Neural progenitor cell (in vitro differentiated cells): ENCODE data around the gene GALNTL6. TPM values are rescaled to one million over a fixed set of nuclear protein-coding genes. Genes with fewer than 3 reads are reported as not detected.
"Not testable (repeated sequence)": the region's sequence is repeated elsewhere in the genome, so short reads cannot be mapped to it uniquely, and the experiment has no call there.

Experiments
- DNase-seq: peaks from one replicate; pipeline ENCODE4 v3.0.0-alpha.2; 2016; ENCODE audit warnings: low spot score
- H2AFZ ChIP-seq: fragments of 200-600 bp; sonication (generic); replicated peaks from 2 replicates; pipeline ENCODE4 v1.6.1; 2016; ENCODE audit warnings: antibody characterized with exemption
- H3F3A ChIP-seq: fragments of 200-600 bp; sonication (generic); 2 replicates; pipeline ENCODE4 v1.6.1; 2016; ENCODE audit warnings: antibody characterized with exemption, low read depth
- H3K27ac ChIP-seq: fragments of 200-600 bp; sonication (generic); 2 replicates; pipeline ENCODE4 v1.5.1; 2016; ENCODE audit warnings: mild to moderate bottlenecking
- H3K27me3 ChIP-seq: fragments of 200-600 bp; sonication (generic); 2 replicates; pipeline ENCODE4 v1.6.1; 2016; ENCODE audit warnings: mild to moderate bottlenecking, moderate library complexity
- H3K36me3 ChIP-seq: fragments of 200-600 bp; sonication (generic); 2 replicates; pipeline ENCODE4 v1.5.1; 2016
- H3K4me1 ChIP-seq: fragments of 200-600 bp; sonication (generic); 2 replicates; pipeline ENCODE4 v1.6.1; 2016; ENCODE audit warnings: mixed run types
- H3K4me2 ChIP-seq: fragments of 200-600 bp; sonication (generic); 2 replicates; pipeline ENCODE4 v1.6.1; 2016
- H3K4me3 ChIP-seq: fragments of 200-600 bp; sonication (generic); 2 replicates; pipeline ENCODE4 v1.5.1; 2016
- H3K79me2 ChIP-seq: fragments of 200-600 bp; sonication (generic); 2 replicates; pipeline ENCODE4 v1.6.1; 2016; ENCODE audit warnings: low read depth
- H3K9ac ChIP-seq: fragments of 200-600 bp; sonication (generic); 2 replicates; pipeline ENCODE4 v1.6.1; 2016
- H3K9me3 ChIP-seq: fragments of 200-600 bp; sonication (generic); 2 replicates; pipeline ENCODE4 v1.5.1; 2016; ENCODE audit warnings: low read depth
- H4K20me1 ChIP-seq: fragments of 200-600 bp; sonication (generic); 2 replicates; pipeline ENCODE4 v1.6.1; 2016; ENCODE audit warnings: low read depth
- H3K27ac Mint-ChIP-seq: 3 replicates; pipeline ENCODE4 v1.8.0; 2021; ENCODE audit warnings: mixed read lengths
- H3K27me3 Mint-ChIP-seq: 2 replicates; pipeline ENCODE4 v1.8.0; 2022; ENCODE audit warnings: low read depth, mild to moderate bottlenecking, inconsistent platforms, moderate library complexity, mixed read lengths; ENCODE audit not compliant: insufficient read depth
- H3K36me3 Mint-ChIP-seq: 3 replicates; pipeline ENCODE4 v1.8.0; 2021; ENCODE audit warnings: mixed read lengths
- H3K4me1 Mint-ChIP-seq: 3 replicates; pipeline ENCODE4 v1.8.0; 2021; ENCODE audit warnings: mixed read lengths
- H3K4me3 Mint-ChIP-seq: 3 replicates; pipeline ENCODE4 v1.8.0; 2021; ENCODE audit warnings: mild to moderate bottlenecking, moderate library complexity, mixed read lengths
- H3K9me3 Mint-ChIP-seq: 3 replicates; pipeline ENCODE4 v1.8.0; 2020; ENCODE audit warnings: mixed read lengths
- EZH2 ChIP-seq: fragments of 200-600 bp; sonication (generic); IDR thresholded peaks from 2 replicates; pipeline ENCODE4 v1.6.1; 2017; ENCODE audit warnings: antibody characterized with exemption, mild to moderate bottlenecking, moderate library complexity
- EZH2phosphoT487 ChIP-seq: fragments of 200-600 bp; sonication (generic); IDR thresholded peaks from 2 replicates; pipeline ENCODE4 v1.6.1; 2017; ENCODE audit warnings: antibody characterized with exemption
- total RNA-seq: library from RNA; depleted of rRNA; stranded (reverse); fragments of >200 nt; gene quantifications from 2 replicates; pipeline ENCODE4 v1.2.3, GENCODE V29; 2015; ENCODE audit warnings: low replicate concordance
- TF ChIP-seq, protein P1 (sequence below): fragments of 200-600 bp; sonication (generic); IDR thresholded peaks from 2 replicates; pipeline ENCODE4 v1.5.1; 2017; ENCODE audit warnings: antibody characterized with exemption, mild to moderate bottlenecking

The GALNTL6 gene
- total RNA-seq, 1 donor from 2014 or later = 0.15 TPM

DNA sequence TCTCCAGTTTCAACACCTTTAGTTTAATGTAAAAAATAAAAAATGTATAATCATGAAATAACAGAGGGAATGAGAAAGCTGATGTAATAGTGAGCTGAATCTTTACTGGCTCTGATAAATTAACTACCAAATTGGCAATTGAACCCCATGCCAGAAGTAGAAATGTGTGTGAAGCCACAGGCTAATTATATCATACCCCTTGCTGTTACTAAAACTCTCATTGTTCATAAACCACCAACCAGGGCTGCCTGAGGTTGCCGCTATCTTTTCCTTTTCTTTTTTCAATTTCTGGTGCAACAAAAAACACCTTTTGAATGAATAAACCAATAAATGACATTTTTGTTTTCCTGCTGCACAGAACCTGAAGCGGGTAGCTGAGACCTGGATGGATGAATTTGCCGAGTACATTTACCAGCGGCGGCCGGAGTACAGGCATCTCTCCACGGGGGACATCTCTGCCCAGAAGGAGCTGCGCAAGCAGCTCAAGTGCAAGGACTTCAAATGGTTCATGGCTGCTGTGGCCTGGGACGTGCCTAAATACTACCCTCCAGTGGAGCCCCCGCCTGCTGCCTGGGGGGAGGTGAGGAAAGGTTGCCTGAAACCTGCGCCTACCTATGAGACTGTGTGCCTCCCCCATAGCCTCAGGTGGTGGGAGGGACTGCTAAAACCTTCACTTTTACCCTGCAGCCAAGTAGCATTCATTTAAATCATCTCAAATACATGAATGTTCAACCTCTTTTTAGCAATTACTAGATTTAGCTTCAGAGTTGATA is 1138.7 kb downstream of the GALNTL6 start:
- Histone ChIP-seq H3F3A (no peaks in the 10 kb centered on the region), H3K79me2 (no peaks in the 10 kb centered on the region), H3K4me2 (no peak overlapping the region), H3K4me1 (no peaks in the 10 kb centered on the region), H3K4me3 (no peak overlapping the region), H3K27ac (no peak overlapping the region), H2AFZ (no peak overlapping the region), H3K36me3 (no peaks in the 10 kb centered on the region), H3K9me3 (no peaks in the 10 kb centered on the region), H3K9ac (no peak overlapping the region), H4K20me1 (no peaks in the 10 kb centered on the region), H3K27me3 (no peaks in the 10 kb centered on the region)
- TF ChIP-seq, protein P1, sequence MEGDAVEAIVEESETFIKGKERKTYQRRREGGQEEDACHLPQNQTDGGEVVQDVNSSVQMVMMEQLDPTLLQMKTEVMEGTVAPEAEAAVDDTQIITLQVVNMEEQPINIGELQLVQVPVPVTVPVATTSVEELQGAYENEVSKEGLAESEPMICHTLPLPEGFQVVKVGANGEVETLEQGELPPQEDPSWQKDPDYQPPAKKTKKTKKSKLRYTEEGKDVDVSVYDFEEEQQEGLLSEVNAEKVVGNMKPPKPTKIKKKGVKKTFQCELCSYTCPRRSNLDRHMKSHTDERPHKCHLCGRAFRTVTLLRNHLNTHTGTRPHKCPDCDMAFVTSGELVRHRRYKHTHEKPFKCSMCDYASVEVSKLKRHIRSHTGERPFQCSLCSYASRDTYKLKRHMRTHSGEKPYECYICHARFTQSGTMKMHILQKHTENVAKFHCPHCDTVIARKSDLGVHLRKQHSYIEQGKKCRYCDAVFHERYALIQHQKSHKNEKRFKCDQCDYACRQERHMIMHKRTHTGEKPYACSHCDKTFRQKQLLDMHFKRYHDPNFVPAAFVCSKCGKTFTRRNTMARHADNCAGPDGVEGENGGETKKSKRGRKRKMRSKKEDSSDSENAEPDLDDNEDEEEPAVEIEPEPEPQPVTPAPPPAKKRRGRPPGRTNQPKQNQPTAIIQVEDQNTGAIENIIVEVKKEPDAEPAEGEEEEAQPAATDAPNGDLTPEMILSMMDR = no peak
- no peak for TF ChIP-seq EZH2
- TF ChIP-seq EZH2phosphoT487 = no peak
- Mint-ChIP-seq H3K36me3 (no peaks in the 10 kb centered on the region), H3K27me3 (peaks cover 2% of the 10 kb centered on the region), H3K4me3 (no peak overlapping the region), H3K9me3 (no peaks in the 10 kb centered on the region), H3K4me1 (no peaks in the 10 kb centered on the region), H3K27ac (no peak overlapping the region)
- no peak for DNase-seq

DNA sequence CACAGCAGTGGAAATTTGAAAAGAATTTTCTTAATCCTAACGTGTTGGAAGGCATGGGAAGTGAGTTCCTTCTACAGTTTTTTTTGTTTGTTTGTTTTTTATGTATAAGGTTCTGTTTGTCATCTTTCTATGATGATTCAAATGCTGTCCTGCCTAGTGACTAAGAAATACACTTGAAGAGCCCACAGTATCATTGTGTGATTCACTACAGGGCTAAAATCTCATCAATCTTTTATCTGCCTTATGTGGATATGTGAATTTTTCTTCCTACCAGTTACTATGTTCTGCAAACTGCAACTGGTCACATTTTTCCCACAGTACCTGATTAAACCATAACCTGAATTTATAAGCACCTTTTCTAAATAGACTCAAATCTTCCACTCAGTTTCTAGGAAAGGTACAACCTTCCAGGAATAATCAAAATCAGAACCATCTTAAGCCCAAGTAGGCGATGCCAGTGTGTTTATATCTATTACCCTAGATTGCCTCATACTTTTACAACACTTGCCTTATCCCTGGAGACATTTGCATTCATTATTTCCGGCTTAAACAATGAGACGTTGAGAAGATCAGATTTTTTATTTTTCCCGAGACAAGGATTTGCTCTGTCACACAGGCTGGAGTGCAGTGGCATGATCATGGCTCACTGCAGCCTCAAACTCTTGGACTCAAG is 1140.8 kb downstream of the GALNTL6 start:
- H3K27me3 ChIP-seq = no peaks in the 10 kb centered on the region
- no peak overlapping the region for H2AFZ ChIP-seq
- H3K4me1 Mint-ChIP-seq = no peaks in the 10 kb centered on the region
- TF ChIP-seq EZH2phosphoT487 = no peak
- TF ChIP-seq EZH2 = no peak
- H3K4me2 ChIP-seq = no peak overlapping the region
- H3K36me3 Mint-ChIP-seq = no peaks in the 10 kb centered on the region
- H3K9ac ChIP-seq = no peak overlapping the region
- no peaks in the 10 kb centered on the region for H3K79me2 ChIP-seq
- H3K4me3 ChIP-seq = no peak overlapping the region
- no peak overlapping the region for H3K4me3 Mint-ChIP-seq
- no peak for DNase-seq
- H3K27me3 Mint-ChIP-seq = no peaks in the 10 kb centered on the region
- H3F3A ChIP-seq = no peaks in the 10 kb centered on the region
- no peak overlapping the region for H3K27ac ChIP-seq
- no peaks in the 10 kb centered on the region for H4K20me1 ChIP-seq
- no peaks in the 10 kb centered on the region for H3K9me3 Mint-ChIP-seq
- H3K36me3 ChIP-seq = no peaks in the 10 kb centered on the region
- H3K9me3 ChIP-seq = no peaks in the 10 kb centered on the region
- H3K27ac Mint-ChIP-seq = no peak overlapping the region
- no peaks in the 10 kb centered on the region for H3K4me1 ChIP-seq

DNA sequence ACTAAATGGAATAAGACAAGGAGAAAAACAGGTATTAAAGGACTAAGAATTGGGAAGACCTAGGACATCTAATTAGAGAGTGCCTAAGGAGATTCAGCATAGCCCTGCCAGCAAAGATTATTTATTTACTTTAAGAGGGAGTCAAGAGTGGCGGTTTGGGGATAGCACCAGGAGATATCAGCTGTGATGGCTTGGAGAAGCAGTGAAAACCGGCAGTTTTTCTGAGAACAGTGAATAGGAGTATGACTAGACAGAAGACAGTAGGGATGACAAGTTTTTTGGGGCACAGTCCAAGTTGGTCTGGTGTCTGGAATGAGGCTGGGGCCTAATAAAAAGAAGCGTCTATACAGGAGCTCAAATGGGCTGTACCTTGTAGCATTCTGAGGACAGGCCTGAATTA is 1143.1 kb downstream of the GALNTL6 start:
- not testable (repeated sequence) for H3K27ac Mint-ChIP-seq, H3K27me3 Mint-ChIP-seq, H3K9me3 Mint-ChIP-seq

DNA sequence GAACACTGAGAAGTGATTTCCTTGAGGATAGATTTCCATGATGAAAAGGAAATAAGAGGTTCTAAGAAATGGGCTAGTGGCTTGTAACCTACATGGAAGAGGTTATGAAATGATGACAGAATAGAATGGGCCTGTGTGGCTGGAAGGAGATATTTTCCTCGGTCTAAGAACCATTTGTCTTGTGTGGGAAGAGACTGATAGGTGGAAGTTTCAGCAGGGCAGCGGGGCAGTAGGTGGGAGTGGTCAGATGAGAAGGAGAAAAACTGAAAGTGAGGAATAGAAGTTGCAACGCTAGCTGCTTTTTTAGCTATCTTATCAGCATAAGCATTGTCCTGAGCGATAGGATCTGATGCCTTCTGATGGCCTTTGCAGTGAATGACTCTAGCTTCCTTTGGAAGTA is 1144.0 kb downstream of the GALNTL6 start:
- no peak overlapping the region for H3K27ac Mint-ChIP-seq
- peaks cover 5% of the 10 kb centered on the region for H3K27me3 Mint-ChIP-seq
- no peaks in the 10 kb centered on the region for H3K79me2 ChIP-seq
- H3K4me3 ChIP-seq = no peak overlapping the region
- H3K9me3 ChIP-seq = no peaks in the 10 kb centered on the region
- H3K27ac ChIP-seq = no peak overlapping the region
- TF ChIP-seq EZH2 (no peak), EZH2phosphoT487 (no peak)
- TF ChIP-seq, protein P1 = no peak
- H3K4me2 ChIP-seq = no peak overlapping the region
- H3K27me3 ChIP-seq = no peaks in the 10 kb centered on the region
- H3K36me3 ChIP-seq = no peaks in the 10 kb centered on the region
- no peaks in the 10 kb centered on the region for H3K4me1 ChIP-seq
- H3K9me3 Mint-ChIP-seq = no peaks in the 10 kb centered on the region
- no peaks in the 10 kb centered on the region for H3K36me3 Mint-ChIP-seq
- no peak overlapping the region for H2AFZ ChIP-seq
- no peak overlapping the region for H3K4me3 Mint-ChIP-seq
- no peak overlapping the region for H3K9ac ChIP-seq
- H3K4me1 Mint-ChIP-seq = no peaks in the 10 kb centered on the region
- H3F3A ChIP-seq = no peaks in the 10 kb centered on the region
- DNase-seq = no peak
- no peaks in the 10 kb centered on the region for H4K20me1 ChIP-seq

More for the DNA sequence above, 1143.1 kb downstream of the GALNTL6 start:
- not testable (repeated sequence) for H2AFZ ChIP-seq, H3K27me3 ChIP-seq, H3K4me3 ChIP-seq, H3K9me3 ChIP-seq, H3K4me2 ChIP-seq, H3K9ac ChIP-seq, H3K4me1 Mint-ChIP-seq, H3K36me3 Mint-ChIP-seq, H3K4me3 Mint-ChIP-seq, H3K4me1 ChIP-seq, H3F3A ChIP-seq, H3K27ac ChIP-seq, H3K36me3 ChIP-seq, H4K20me1 ChIP-seq, H3K79me2 ChIP-seq, DNase-seq
